GM12872 (cell line): ENCODE data around the gene ZNF207.

Source experiments
- TF ChIP-seq, protein P1 (sequence below): IDR thresholded peaks from 3 replicates; pipeline ENCODE4 v1.5.1; 2011; ENCODE audit warnings: low read depth, mild to moderate bottlenecking, low read length, moderate library complexity; ENCODE audit not compliant: insufficient read depth

ZNF207 gene

DNA sequence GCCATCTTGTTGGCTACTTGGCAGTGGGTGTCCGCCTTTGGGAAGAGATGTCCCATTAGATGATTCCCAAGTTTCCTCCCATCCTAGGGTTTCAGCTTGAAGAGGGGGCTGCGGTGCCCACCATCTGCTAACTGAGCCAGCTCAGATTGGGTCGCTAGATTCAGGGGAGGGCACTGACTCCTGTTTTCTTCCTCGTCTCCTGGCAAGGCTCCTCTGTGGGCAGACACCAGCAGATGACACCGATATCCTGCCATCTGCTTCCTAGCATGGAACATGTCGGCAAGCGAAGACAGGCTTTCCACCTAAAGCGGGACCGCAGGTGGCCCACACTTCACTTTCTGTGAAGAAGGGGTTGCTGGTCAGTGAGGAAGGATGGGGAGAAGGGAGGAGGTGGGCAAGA lies 35.3 kb upstream of the ZNF207 start:
- TF ChIP-seq, protein P1, sequence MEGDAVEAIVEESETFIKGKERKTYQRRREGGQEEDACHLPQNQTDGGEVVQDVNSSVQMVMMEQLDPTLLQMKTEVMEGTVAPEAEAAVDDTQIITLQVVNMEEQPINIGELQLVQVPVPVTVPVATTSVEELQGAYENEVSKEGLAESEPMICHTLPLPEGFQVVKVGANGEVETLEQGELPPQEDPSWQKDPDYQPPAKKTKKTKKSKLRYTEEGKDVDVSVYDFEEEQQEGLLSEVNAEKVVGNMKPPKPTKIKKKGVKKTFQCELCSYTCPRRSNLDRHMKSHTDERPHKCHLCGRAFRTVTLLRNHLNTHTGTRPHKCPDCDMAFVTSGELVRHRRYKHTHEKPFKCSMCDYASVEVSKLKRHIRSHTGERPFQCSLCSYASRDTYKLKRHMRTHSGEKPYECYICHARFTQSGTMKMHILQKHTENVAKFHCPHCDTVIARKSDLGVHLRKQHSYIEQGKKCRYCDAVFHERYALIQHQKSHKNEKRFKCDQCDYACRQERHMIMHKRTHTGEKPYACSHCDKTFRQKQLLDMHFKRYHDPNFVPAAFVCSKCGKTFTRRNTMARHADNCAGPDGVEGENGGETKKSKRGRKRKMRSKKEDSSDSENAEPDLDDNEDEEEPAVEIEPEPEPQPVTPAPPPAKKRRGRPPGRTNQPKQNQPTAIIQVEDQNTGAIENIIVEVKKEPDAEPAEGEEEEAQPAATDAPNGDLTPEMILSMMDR: no peak

DNA sequence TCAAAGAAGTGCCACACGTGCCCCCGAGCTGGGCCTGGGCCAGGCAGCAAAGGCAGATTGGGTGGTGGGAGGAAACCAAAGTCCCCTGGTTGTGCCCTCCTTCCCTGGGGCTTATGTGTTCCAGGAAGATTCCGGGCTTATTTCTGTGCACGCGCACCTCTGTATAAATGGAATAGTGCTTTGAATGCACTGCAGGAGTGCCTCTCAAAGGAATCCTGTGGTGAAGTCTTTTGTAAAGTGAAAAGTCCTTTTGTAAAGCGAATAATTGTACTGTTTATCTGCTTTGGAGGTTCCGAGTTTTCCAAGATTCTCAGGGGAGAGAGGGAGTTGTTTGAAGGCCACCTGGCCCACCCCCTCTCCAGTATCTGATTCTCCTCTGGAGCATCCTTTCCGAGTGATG lies 34.8 kb upstream of the ZNF207 start:
- TF ChIP-seq, protein P1: no peak

DNA sequence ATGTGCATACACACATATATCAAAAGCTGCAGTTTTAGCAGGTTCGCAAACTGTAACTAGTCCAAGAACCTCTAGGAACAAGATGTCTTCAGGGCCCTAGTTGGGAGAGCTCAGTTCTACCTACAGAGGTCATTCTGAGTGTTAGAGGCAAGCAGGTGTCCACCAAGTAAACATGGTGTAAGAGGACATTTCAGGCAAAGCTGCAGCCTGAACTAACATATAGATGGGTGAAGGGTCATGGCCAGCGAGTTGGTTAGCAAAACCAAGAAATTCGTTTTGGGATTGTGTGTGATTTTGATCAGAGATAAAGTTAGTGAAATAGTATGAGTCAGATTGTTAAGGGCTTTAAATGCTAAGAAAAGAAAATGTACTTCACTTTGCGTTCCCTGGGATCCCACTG lies 32.6 kb upstream of the ZNF207 start:
- TF ChIP-seq, protein P1: no peak

DNA sequence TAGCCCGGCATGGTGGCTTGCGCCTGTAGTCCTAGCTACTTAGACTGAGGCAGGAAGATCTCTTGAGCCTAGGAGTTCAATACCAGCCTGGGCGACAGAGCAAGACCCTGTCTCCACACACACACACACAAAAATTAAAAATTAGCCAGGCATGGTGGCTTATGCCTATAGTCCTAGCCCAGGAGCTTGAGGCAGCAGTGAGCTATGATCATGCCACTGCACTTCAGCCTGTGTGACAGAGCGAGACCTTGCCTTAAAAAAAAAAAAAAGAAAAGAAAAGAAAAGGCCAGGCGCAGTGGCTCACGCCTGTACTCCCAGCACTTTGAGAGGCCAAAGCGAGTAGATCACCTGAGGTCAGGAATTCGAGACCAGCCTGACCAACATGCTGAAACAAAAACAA lies 31.9 kb upstream of the ZNF207 start:
- TF ChIP-seq, protein P1: no peak

DNA sequence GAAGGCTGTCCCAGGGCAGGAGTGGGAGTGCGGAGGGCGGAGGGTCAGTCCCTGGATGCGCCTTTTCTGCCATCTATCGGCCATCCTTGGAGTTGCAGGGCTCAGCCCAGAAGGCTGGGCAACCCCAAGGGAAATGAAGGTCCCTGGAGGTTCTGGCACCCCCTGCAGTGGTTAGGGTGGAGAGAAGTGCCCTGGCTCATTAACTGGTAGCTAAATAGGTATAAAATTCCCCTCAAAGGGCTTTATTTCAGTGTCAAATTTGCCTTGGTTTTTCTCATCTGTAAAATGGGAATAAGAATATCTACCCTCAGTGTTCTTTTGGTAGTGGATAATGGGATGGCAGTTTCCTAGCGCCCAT lies 30.4 kb upstream of the ZNF207 start:
- TF ChIP-seq, protein P1: peak; percentile 98

GRCh38 chr17:32320847-32321246 lies 29.1 kb upstream of the ZNF207 start:
- TF ChIP-seq, protein P1: no peak

DNA sequence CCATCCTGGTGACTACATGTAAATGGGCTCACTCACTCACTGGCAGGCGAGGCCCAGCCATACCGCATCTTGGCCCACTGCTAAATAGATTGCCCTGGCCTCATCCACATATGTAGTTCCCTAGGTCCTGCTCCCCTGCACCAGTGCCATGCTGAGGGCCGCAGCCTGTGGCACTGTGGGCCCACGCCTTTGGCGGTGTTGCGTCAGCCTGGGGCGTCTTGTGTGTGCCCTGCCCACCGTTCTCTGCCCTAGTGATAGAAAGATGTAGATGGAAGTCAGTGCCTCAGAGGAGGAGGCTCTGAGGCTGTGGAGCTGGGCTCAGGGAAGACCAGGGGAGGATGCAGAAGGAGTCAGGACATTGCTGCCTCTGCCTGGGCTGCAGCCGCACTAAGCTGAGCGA lies 26.9 kb upstream of the ZNF207 start:
- TF ChIP-seq, protein P1: no peak
